Ishikawa (cell line): ENCODE measurements around the gene UBL3.

Experiments used
- EGR1 ChIP-seq: IDR thresholded peaks from 2 replicates; pipeline ENCODE4 v1.6.1; 2012
- RAD21 ChIP-seq: IDR thresholded peaks from 2 replicates; pipeline ENCODE4 v1.6.1; 2012; ENCODE audit warnings: low read depth
- TCF12 ChIP-seq: IDR thresholded peaks from 2 replicates; pipeline ENCODE4 v1.6.1; 2012; ENCODE audit warnings: low read depth
- USF1 ChIP-seq: IDR thresholded peaks from 2 replicates; pipeline ENCODE4 v1.6.1; 2012
- TF ChIP-seq, protein P1 (sequence below): IDR thresholded peaks from 2 replicates; pipeline ENCODE4 v1.6.1; 2012

- TF ChIP-seq EGR1 (no peak), RAD21 (no peak), TCF12 (no peak), USF1 (no peak)
- TF ChIP-seq, protein P1, sequence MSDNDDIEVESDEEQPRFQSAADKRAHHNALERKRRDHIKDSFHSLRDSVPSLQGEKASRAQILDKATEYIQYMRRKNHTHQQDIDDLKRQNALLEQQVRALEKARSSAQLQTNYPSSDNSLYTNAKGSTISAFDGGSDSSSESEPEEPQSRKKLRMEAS = no peak
These were observed 34.4 kb upstream of the UBL3 start for GRCh38 chr13:29884671-29885430.
